Stimulated activated CD4-positive, alpha-beta T cell treated with anti-CD3 and anti-CD28 coated beads, Interleukin-1b, Interleukin-23, amount 100 ng/mL, for 24 hours (primary cell): ENCODE results near the gene PROC.

Experiments
- DNase-seq, 4 experiments: peaks; one replicate each; pipeline ENCODE4 v3.0.0-alpha.2; 2020; ENCODE audit warnings: low read depth in 4 of 4, low spot score in 1 of 4

PROC gene

GRCh38 chr2:127454595-127455565, 36.7 kb downstream of the PROC start:
- DNase-seq = no peak

- no peak for DNase-seq
Measured at GRCh38 chr2:127455566-127456493, 37.6 kb downstream of the PROC start.

GRCh38 chr2:127456960-127457359, 38.7 kb downstream of the PROC start:
- no peak for DNase-seq

- no peak for DNase-seq
Measured at GRCh38 chr2:127462461-127462860, 44.2 kb downstream of the PROC start.

- no peak for DNase-seq
Measured at GRCh38 chr2:127463155-127463991, 45.1 kb downstream of the PROC start.

GRCh38 chr2:127464470-127465257, 46.4 kb downstream of the PROC start:
- no peak for DNase-seq

- no peak for DNase-seq
Measured at GRCh38 chr2:127465258-127465657, 47.0 kb downstream of the PROC start.

- no peak for DNase-seq
Measured at GRCh38 chr2:127469051-127469450, 50.8 kb downstream of the PROC start.

- no peak for DNase-seq
Measured at GRCh38 chr2:127469974-127470373, 51.7 kb downstream of the PROC start.

- DNase-seq = no peak
Measured at GRCh38 chr2:127471286-127471988, 53.2 kb downstream of the PROC start.

- no peak for DNase-seq
Measured at GRCh38 chr2:127472268-127472667, 54.0 kb downstream of the PROC start.

GRCh38 chr2:127475788-127476187, 57.6 kb downstream of the PROC start:
- DNase-seq = no peak
